Neural progenitor cell (in vitro differentiated cells): ENCODE measurements around the gene CROCC2. TPM values are rescaled to one million over a fixed set of nuclear protein-coding genes. Genes with fewer than 3 reads are reported as not detected.

Experiments used
- DNase-seq: peaks from one replicate; pipeline ENCODE4 v3.0.0-alpha.2; 2016; ENCODE audit warnings: low spot score
- H2AFZ ChIP-seq: fragments of 200-600 bp; sonication (generic); replicated peaks from 2 replicates; pipeline ENCODE4 v1.6.1; 2016; ENCODE audit warnings: antibody characterized with exemption
- H3F3A ChIP-seq: fragments of 200-600 bp; sonication (generic); 2 replicates; pipeline ENCODE4 v1.6.1; 2016; ENCODE audit warnings: antibody characterized with exemption, low read depth
- H3K27ac ChIP-seq: fragments of 200-600 bp; sonication (generic); 2 replicates; pipeline ENCODE4 v1.5.1; 2016; ENCODE audit warnings: mild to moderate bottlenecking
- H3K27me3 ChIP-seq: fragments of 200-600 bp; sonication (generic); 2 replicates; pipeline ENCODE4 v1.6.1; 2016; ENCODE audit warnings: mild to moderate bottlenecking, moderate library complexity
- H3K36me3 ChIP-seq: fragments of 200-600 bp; sonication (generic); 2 replicates; pipeline ENCODE4 v1.5.1; 2016
- H3K4me1 ChIP-seq: fragments of 200-600 bp; sonication (generic); 2 replicates; pipeline ENCODE4 v1.6.1; 2016; ENCODE audit warnings: mixed run types
- H3K4me2 ChIP-seq: fragments of 200-600 bp; sonication (generic); 2 replicates; pipeline ENCODE4 v1.6.1; 2016
- H3K4me3 ChIP-seq: fragments of 200-600 bp; sonication (generic); 2 replicates; pipeline ENCODE4 v1.5.1; 2016
- H3K79me2 ChIP-seq: fragments of 200-600 bp; sonication (generic); 2 replicates; pipeline ENCODE4 v1.6.1; 2016; ENCODE audit warnings: low read depth
- H3K9ac ChIP-seq: fragments of 200-600 bp; sonication (generic); 2 replicates; pipeline ENCODE4 v1.6.1; 2016
- H3K9me3 ChIP-seq: fragments of 200-600 bp; sonication (generic); 2 replicates; pipeline ENCODE4 v1.5.1; 2016; ENCODE audit warnings: low read depth
- H4K20me1 ChIP-seq: fragments of 200-600 bp; sonication (generic); 2 replicates; pipeline ENCODE4 v1.6.1; 2016; ENCODE audit warnings: low read depth
- H3K27ac Mint-ChIP-seq: 3 replicates; pipeline ENCODE4 v1.8.0; 2021; ENCODE audit warnings: mixed read lengths
- H3K27me3 Mint-ChIP-seq: 2 replicates; pipeline ENCODE4 v1.8.0; 2022; ENCODE audit warnings: low read depth, mild to moderate bottlenecking, inconsistent platforms, moderate library complexity, mixed read lengths; ENCODE audit not compliant: insufficient read depth
- H3K36me3 Mint-ChIP-seq: 3 replicates; pipeline ENCODE4 v1.8.0; 2021; ENCODE audit warnings: mixed read lengths
- H3K4me1 Mint-ChIP-seq: 3 replicates; pipeline ENCODE4 v1.8.0; 2021; ENCODE audit warnings: mixed read lengths
- H3K4me3 Mint-ChIP-seq: 3 replicates; pipeline ENCODE4 v1.8.0; 2021; ENCODE audit warnings: mild to moderate bottlenecking, moderate library complexity, mixed read lengths
- H3K9me3 Mint-ChIP-seq: 3 replicates; pipeline ENCODE4 v1.8.0; 2020; ENCODE audit warnings: mixed read lengths
- CTCF ChIP-seq: fragments of 200-600 bp; sonication (generic); IDR thresholded peaks from 2 replicates; pipeline ENCODE4 v1.5.1; 2017; ENCODE audit warnings: antibody characterized with exemption, mild to moderate bottlenecking
- EZH2 ChIP-seq: fragments of 200-600 bp; sonication (generic); IDR thresholded peaks from 2 replicates; pipeline ENCODE4 v1.6.1; 2017; ENCODE audit warnings: antibody characterized with exemption, mild to moderate bottlenecking, moderate library complexity
- EZH2phosphoT487 ChIP-seq: fragments of 200-600 bp; sonication (generic); IDR thresholded peaks from 2 replicates; pipeline ENCODE4 v1.6.1; 2017; ENCODE audit warnings: antibody characterized with exemption
- total RNA-seq: library from RNA; depleted of rRNA; stranded (reverse); fragments of >200 nt; gene quantifications from 2 replicates; pipeline ENCODE4 v1.2.3, GENCODE V29; 2015; ENCODE audit warnings: low replicate concordance

CROCC2 gene
- total RNA-seq, 1 donor from 2014 or later, result not detected

- no peaks in the 10 kb centered on the region for H3K9me3 Mint-ChIP-seq
- peaks cover 5% of the 10 kb centered on the region for H3K27me3 Mint-ChIP-seq
- H3K9me3 ChIP-seq, result no peaks in the 10 kb centered on the region
- H3K36me3 Mint-ChIP-seq, result no peaks in the 10 kb centered on the region
- no peak overlapping the region for H3K4me3 Mint-ChIP-seq
- H3K36me3 ChIP-seq, result no peaks in the 10 kb centered on the region
- peaks cover 2% of the 10 kb centered on the region for H3K4me1 Mint-ChIP-seq
- H3K27me3 ChIP-seq, result no peaks in the 10 kb centered on the region
- no peak for DNase-seq
- H3K27ac ChIP-seq, result no peak overlapping the region
- H3K4me3 ChIP-seq, result no peak overlapping the region
- H3K27ac Mint-ChIP-seq, result no peak overlapping the region
- H3K4me1 ChIP-seq, result no peaks in the 10 kb centered on the region
- TF ChIP-seq EZH2phosphoT487 (no peak), CTCF (no peak), EZH2 (no peak)
- H3F3A ChIP-seq, result no peaks in the 10 kb centered on the region
- no peak overlapping the region for H2AFZ ChIP-seq
- H3K9ac ChIP-seq, result no peak overlapping the region
- no peak overlapping the region for H3K4me2 ChIP-seq
- H3K79me2 ChIP-seq, result no peaks in the 10 kb centered on the region
- H4K20me1 ChIP-seq, result no peaks in the 10 kb centered on the region
These were observed 30.1 kb upstream of the CROCC2 start for GRCh38 chr2:240876035-240876474.

GRCh38 chr2:240876475-240877251, 29.5 kb upstream of the CROCC2 start:
- Mint-ChIP-seq H3K27ac (no peak overlapping the region), H3K27me3 (peaks cover 8% of the 10 kb centered on the region), H3K36me3 (no peaks in the 10 kb centered on the region), H3K9me3 (no peaks in the 10 kb centered on the region), H3K4me1 (peaks cover 2% of the 10 kb centered on the region), H3K4me3 (no peak overlapping the region)
- TF ChIP-seq EZH2phosphoT487 (no peak), EZH2 (no peak), CTCF (no peak)
- no peaks in the 10 kb centered on the region for H3K9me3 ChIP-seq
- H3K4me1 ChIP-seq, result no peaks in the 10 kb centered on the region
- no peak for DNase-seq
- no peak overlapping the region for H3K27ac ChIP-seq
- H3K36me3 ChIP-seq, result no peaks in the 10 kb centered on the region
- no peak overlapping the region for H2AFZ ChIP-seq
- no peak overlapping the region for H3K4me2 ChIP-seq
- no peaks in the 10 kb centered on the region for H3F3A ChIP-seq
- H4K20me1 ChIP-seq, result no peaks in the 10 kb centered on the region
- H3K9ac ChIP-seq, result no peak overlapping the region
- no peak overlapping the region for H3K4me3 ChIP-seq
- H3K27me3 ChIP-seq, result no peaks in the 10 kb centered on the region
- no peaks in the 10 kb centered on the region for H3K79me2 ChIP-seq

- DNase-seq, result no peak
- peaks cover 2% of the 10 kb centered on the region for H3K4me1 Mint-ChIP-seq
- TF ChIP-seq CTCF (no peak), EZH2 (no peak), EZH2phosphoT487 (no peak)
These were observed 28.4 kb upstream of the CROCC2 start for GRCh38 chr2:240877460-240878340.

More at GRCh38 chr2:240877460-240878340, 28.4 kb upstream of the CROCC2 start:
- H3K9ac ChIP-seq, result no peak overlapping the region
- no peaks in the 10 kb centered on the region for H3F3A ChIP-seq
- Mint-ChIP-seq H3K36me3 (no peaks in the 10 kb centered on the region), H3K27ac (peak overlapping the region; percentile 42), H3K4me3 (no peak overlapping the region), H3K27me3 (peaks cover 8% of the 10 kb centered on the region), H3K9me3 (no peaks in the 10 kb centered on the region)
- no peaks in the 10 kb centered on the region for H3K79me2 ChIP-seq
- no peak overlapping the region for H3K4me2 ChIP-seq
- no peaks in the 10 kb centered on the region for H4K20me1 ChIP-seq
- H3K4me1 ChIP-seq, result no peaks in the 10 kb centered on the region
- no peaks in the 10 kb centered on the region for H3K36me3 ChIP-seq
- H3K27me3 ChIP-seq, result no peaks in the 10 kb centered on the region
- H3K27ac ChIP-seq, result no peak overlapping the region
- H2AFZ ChIP-seq, result no peak overlapping the region
- no peaks in the 10 kb centered on the region for H3K9me3 ChIP-seq
- H3K4me3 ChIP-seq, result no peak overlapping the region
